NB4 (cell line): ENCODE data around the gene ALPL.

ENCODE experiments used
- DNase-seq: peaks from one replicate; pipeline ENCODE4 v3.0.0; 2010; ENCODE audit warnings: low read depth
- H3K4me3 ChIP-seq: one replicate; pipeline ENCODE4 v1.5.1; 2011; ENCODE audit warnings: mild to moderate bottlenecking, low read depth, low read length, moderate library complexity
- MAX ChIP-seq: IDR thresholded peaks from 2 replicates; pipeline ENCODE4 v1.6.1; 2011; ENCODE audit warnings: low read depth, low read length
- MYC ChIP-seq: IDR thresholded peaks from 2 replicates; pipeline ENCODE4 v1.6.1; 2011; ENCODE audit warnings: low read depth, low read length
- POLR2A ChIP-seq: IDR thresholded peaks from 2 replicates; pipeline ENCODE4 v1.6.1; 2011; ENCODE audit warnings: mild to moderate bottlenecking; ENCODE audit not compliant: insufficient read length; ENCODE audit errors: extremely low read depth
- TF ChIP-seq, protein P1 (sequence below): IDR thresholded peaks from one replicate; pipeline ENCODE4 v1.5.1; 2012; ENCODE audit warnings: low read depth, low read length

The ALPL gene

DNA sequence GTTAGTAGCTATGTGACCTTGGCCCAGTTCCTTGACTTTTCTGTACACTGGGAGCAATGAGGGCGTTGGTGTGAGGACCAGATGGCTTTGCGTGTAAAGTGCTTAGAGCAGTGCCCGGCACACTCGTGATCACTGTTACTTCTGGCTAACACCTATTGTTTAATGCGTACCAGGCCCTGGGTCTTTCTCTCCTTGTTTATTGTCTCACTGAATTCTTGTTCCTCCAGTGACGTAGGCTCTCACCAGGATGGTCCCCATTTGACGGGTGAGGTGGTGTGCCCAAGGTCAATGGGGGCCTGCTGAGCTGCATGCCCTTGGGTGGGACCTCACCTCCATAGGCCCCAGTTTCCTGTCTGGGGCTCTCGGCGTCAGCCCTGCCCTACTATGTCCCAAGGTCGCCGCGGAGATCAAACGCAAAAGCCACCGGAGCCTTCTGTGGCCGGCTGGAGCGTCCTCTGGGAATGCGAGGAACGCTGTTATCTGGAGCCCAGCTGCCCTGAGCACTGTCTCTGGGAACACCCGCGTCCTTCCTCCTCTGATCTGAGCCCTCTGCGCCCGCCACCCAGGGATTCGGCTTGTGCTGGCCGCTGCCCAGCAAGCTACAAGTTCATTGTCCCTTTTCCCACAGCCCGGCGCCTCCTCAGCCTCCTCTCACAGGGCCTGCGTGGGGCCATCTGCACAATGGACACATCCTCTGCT, 28.9 kb downstream of the ALPL start:
- peak; percentile 39 for DNase-seq
- TF ChIP-seq MYC (no peak), POLR2A (no peak), MAX (no peak)
- TF ChIP-seq, protein P1, sequence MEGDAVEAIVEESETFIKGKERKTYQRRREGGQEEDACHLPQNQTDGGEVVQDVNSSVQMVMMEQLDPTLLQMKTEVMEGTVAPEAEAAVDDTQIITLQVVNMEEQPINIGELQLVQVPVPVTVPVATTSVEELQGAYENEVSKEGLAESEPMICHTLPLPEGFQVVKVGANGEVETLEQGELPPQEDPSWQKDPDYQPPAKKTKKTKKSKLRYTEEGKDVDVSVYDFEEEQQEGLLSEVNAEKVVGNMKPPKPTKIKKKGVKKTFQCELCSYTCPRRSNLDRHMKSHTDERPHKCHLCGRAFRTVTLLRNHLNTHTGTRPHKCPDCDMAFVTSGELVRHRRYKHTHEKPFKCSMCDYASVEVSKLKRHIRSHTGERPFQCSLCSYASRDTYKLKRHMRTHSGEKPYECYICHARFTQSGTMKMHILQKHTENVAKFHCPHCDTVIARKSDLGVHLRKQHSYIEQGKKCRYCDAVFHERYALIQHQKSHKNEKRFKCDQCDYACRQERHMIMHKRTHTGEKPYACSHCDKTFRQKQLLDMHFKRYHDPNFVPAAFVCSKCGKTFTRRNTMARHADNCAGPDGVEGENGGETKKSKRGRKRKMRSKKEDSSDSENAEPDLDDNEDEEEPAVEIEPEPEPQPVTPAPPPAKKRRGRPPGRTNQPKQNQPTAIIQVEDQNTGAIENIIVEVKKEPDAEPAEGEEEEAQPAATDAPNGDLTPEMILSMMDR, result no peak
- H3K4me3 ChIP-seq, result no peak overlapping the region

GRCh38 chr1:21539933-21540332, 30.7 kb downstream of the ALPL start:
- H3K4me3 ChIP-seq, result no peak overlapping the region
- no peak for TF ChIP-seq MAX
- TF ChIP-seq, protein P1, result peak; percentile 43
- DNase-seq, result peak; percentile 29

DNA sequence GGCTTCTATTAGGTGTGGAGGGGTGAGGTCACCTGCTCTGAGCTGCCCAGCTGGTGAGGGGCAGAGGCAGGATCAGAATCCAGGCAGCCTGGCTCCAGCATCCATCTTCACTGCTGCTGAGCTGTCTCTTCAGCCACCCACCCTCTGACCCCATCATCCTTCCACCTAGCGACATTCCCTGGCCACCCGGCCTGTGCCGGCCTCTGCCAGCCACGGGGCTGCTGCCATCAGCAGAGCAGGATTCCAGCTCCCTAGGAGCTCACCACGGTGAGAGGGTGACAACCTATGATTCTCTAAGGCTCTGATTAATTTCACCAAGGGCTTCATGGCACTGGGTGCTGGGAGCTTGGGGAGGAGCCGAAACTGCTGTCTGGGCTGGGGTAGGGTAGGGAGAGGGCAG, 32.1 kb downstream of the ALPL start:
- no peak for DNase-seq
- no peak for TF ChIP-seq POLR2A
- no peak for TF ChIP-seq MYC
- TF ChIP-seq MAX, result no peak
- TF ChIP-seq, protein P1, result no peak
- no peak overlapping the region for H3K4me3 ChIP-seq

- H3K4me3 ChIP-seq, result no peak overlapping the region
- DNase-seq, result no peak
- TF ChIP-seq POLR2A, result no peak
- TF ChIP-seq, protein P1, result no peak
- TF ChIP-seq MYC, result no peak
- TF ChIP-seq MAX, result no peak
Measured at GRCh38 chr1:21541835-21542234, 32.6 kb downstream of the ALPL start.

- TF ChIP-seq POLR2A (no peak), MYC (no peak), MAX (no peak)
- TF ChIP-seq, protein P1, result no peak
- no peak overlapping the region for H3K4me3 ChIP-seq
- DNase-seq, result no peak
Measured at GRCh38 chr1:21543598-21543997, 34.4 kb downstream of the ALPL start.
